Neural cell (in vitro differentiated cells): ENCODE data around the gene VARS1.
"Not testable (repeated sequence)": the region's sequence is repeated elsewhere in the genome, so short reads cannot be mapped to it uniquely, and the experiment has no call there.

Experiments
- CTCF ChIP-seq: fragments of 450-650 bp; IDR thresholded peaks from 2 replicates; pipeline ENCODE4 v1.5.1; 2014; ENCODE audit warnings: antibody characterized with exemption, mild to moderate bottlenecking, moderate library complexity; ENCODE audit not compliant: poor library complexity, severe bottlenecking
- EP300 ChIP-seq: fragments of 450-650 bp; conservative IDR thresholded peaks from 2 replicates; pipeline ENCODE4 v1.6.1; 2014; ENCODE audit warnings: antibody characterized with exemption, mild to moderate bottlenecking, moderate library complexity; ENCODE audit not compliant: poor library complexity, severe bottlenecking
- EZH2 ChIP-seq: fragments of 200-600, 300-800 bp; shearing (Covaris generic), sonication (generic); IDR thresholded peaks from 2 replicates; pipeline ENCODE4 v1.6.1; 2014; ENCODE audit warnings: antibody characterized with exemption, low read length, borderline replicate concordance, mild to moderate bottlenecking; ENCODE audit not compliant: insufficient read depth, poor library complexity, severe bottlenecking
- MXI1 ChIP-seq: fragments of 450-650 bp; conservative IDR thresholded peaks from 2 replicates; pipeline ENCODE4 v1.6.1; 2014; ENCODE audit warnings: antibody characterized with exemption, mild to moderate bottlenecking; ENCODE audit not compliant: poor library complexity, severe bottlenecking
- POLR2AphosphoS5 ChIP-seq: IDR thresholded peaks from 2 replicates; pipeline ENCODE4 v1.6.1; 2012
- RAD21 ChIP-seq: fragments of 450-650 bp; conservative IDR thresholded peaks from 2 replicates; pipeline ENCODE4 v1.6.1; 2014; ENCODE audit warnings: antibody characterized with exemption, mild to moderate bottlenecking, moderate library complexity
- REST ChIP-seq: IDR thresholded peaks from 2 replicates; pipeline ENCODE4 v1.6.1; 2012; ENCODE audit warnings: borderline replicate concordance
- TAF1 ChIP-seq: IDR thresholded peaks from 2 replicates; pipeline ENCODE4 v1.6.1; 2012; ENCODE audit warnings: low read depth

- TF ChIP-seq POLR2AphosphoS5, CTCF, EZH2, EP300, MXI1, REST, TAF1, RAD21: not testable (repeated sequence)
These were observed 22.5 kb upstream of the VARS1 start for GRCh38 chr6:31817929-31818511.
